GM19463 (cell line): ENCODE measurements around the gene KRTAP1-1.
"Not testable (repeated sequence)": the region's sequence is repeated elsewhere in the genome, so short reads cannot be mapped to it uniquely, and the experiment has no call there.

Experiments used
- ATAC-seq: cut with Tn5 transposase; IDR thresholded peaks from one replicate; pipeline ENCODE4 v1.9.1; 2021; ENCODE audit warnings: mild to moderate bottlenecking, moderate library complexity; ENCODE audit not compliant: unreplicated experiment

KRTAP1-1 gene

GRCh38 chr17:41040783-41041571, at the start of gene KRTAP1-1:
Gene KRTAP1-1, minus strand, starts transcription at chr17:41041450. Its CDS starts 53 bp downstream, at chr17:41041397.
- not testable (repeated sequence) for ATAC-seq

- not testable (repeated sequence) for ATAC-seq
Measured at GRCh38 chr17:41088760-41089352, 47.6 kb upstream of the KRTAP1-1 start.

GRCh38 chr17:41084100-41084856, 43.0 kb upstream of the KRTAP1-1 start, which contains the start of gene KRTAP4-7:
Gene KRTAP4-7, plus strand, starts transcription at chr17:41084150. Its CDS starts 57 bp downstream, at chr17:41084207.
- not testable (repeated sequence) for ATAC-seq

- ATAC-seq: not testable (repeated sequence)
Measured at GRCh38 chr17:41083427-41083826, 42.2 kb upstream of the KRTAP1-1 start.

- ATAC-seq: no peak
Measured at GRCh38 chr17:41082626-41083025, 41.4 kb upstream of the KRTAP1-1 start.

GRCh38 chr17:41076788-41077187, 35.5 kb upstream of the KRTAP1-1 start:
- no peak for ATAC-seq

GRCh38 chr17:41073676-41074075, 32.4 kb upstream of the KRTAP1-1 start:
- no peak for ATAC-seq

GRCh38 chr17:41071606-41072360, 30.5 kb upstream of the KRTAP1-1 start:
- ATAC-seq: no peak

- no peak for ATAC-seq
Measured at GRCh38 chr17:41069031-41069430, 27.8 kb upstream of the KRTAP1-1 start.

GRCh38 chr17:41067281-41067680, 26.0 kb upstream of the KRTAP1-1 start:
- ATAC-seq: no peak

GRCh38 chr17:41065829-41066624, 24.8 kb upstream of the KRTAP1-1 start, which contains the start of gene KRTAP2-4:
Gene KRTAP2-4, minus strand, starts transcription at chr17:41065879. Its CDS starts 34 bp downstream, at chr17:41065845.
- ATAC-seq: no peak

- ATAC-seq: not testable (repeated sequence)
Measured at GRCh38 chr17:41065016-41065689, 23.9 kb upstream of the KRTAP1-1 start.

GRCh38 chr17:41064301-41064700, 23.1 kb upstream of the KRTAP1-1 start:
- ATAC-seq: no peak

- ATAC-seq: no peak
Measured at GRCh38 chr17:41063449-41063848, 22.2 kb upstream of the KRTAP1-1 start.

GRCh38 chr17:41061964-41062363, 20.7 kb upstream of the KRTAP1-1 start:
- ATAC-seq: no peak

- no peak for ATAC-seq
Measured at GRCh38 chr17:41060052-41060604, 18.9 kb upstream of the KRTAP1-1 start, which contains the start of gene KRTAP2-3. Gene KRTAP2-3, minus strand, starts transcription at chr17:41060114. Its CDS starts 64 bp downstream, at chr17:41060050.

GRCh38 chr17:41059276-41060051, 18.2 kb upstream of the KRTAP1-1 start:
- ATAC-seq: not testable (repeated sequence)

GRCh38 chr17:41058741-41059140, 17.5 kb upstream of the KRTAP1-1 start:
- no peak for ATAC-seq
